22Rv1 (cell line): ENCODE measurements around the gene FYN.

Experiments
- CTCF ChIP-seq: fragments of 450-650 bp; IDR thresholded peaks from 2 replicates; pipeline ENCODE4 v1.5.1; 2017; ENCODE audit warnings: mild to moderate bottlenecking
- ZFX ChIP-seq: fragments of 450-650 bp; IDR thresholded peaks from 2 replicates; pipeline ENCODE4 v1.6.1; 2017; ENCODE audit warnings: antibody characterized with exemption, borderline replicate concordance

DNA sequence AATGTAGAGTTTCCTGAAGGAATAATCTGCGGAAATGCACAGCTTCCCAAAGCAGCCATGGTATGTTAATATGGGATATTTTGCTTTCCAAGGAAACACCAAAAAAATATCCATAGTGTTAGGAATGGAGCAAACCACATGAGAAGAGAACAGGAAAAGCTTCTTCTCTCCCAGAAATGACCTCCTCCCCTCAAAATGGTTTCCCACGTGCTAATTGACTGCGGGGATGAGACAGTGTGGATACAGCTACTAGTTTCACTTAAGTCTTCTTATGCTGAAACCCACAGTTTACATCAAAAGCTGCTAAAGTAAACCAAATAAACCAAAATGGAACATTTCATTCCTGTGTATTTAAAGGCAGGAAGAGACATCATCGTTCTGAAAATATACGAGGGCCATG is 69.4 kb downstream of the FYN start:
- no peak for TF ChIP-seq CTCF
- no peak for TF ChIP-seq ZFX
